Measurements from ENCODE around the gene ADA.

ADA gene

GRCh38 chr20:44643596-44644229, 7.8 kb downstream of the ADA start:
- peak in 1 of 2 experiments; percentile 54 for DNase-seq

GRCh38 chr20:44643154-44643519, 8.4 kb downstream of the ADA start:
- no peak for DNase-seq

- DNase-seq, result peak; percentile 48 to 65
Observed at GRCh38 chr20:44642203-44643153, 9.0 kb downstream of the ADA start.

- DNase-seq, result no peak
Observed at GRCh38 chr20:44641325-44641724, 10.2 kb downstream of the ADA start.

GRCh38 chr20:44640522-44640921, 11.0 kb downstream of the ADA start:
- DNase-seq, result no peak

- no peak for DNase-seq
Observed at GRCh38 chr20:44637522-44638372, 13.8 kb downstream of the ADA start.

GRCh38 chr20:44637042-44637441, 14.5 kb downstream of the ADA start:
- DNase-seq, result no peak

GRCh38 chr20:44635877-44636276, 15.6 kb downstream of the ADA start:
- DNase-seq, result no peak

- DNase-seq, result no peak
Observed at GRCh38 chr20:44633872-44634600, 17.5 kb downstream of the ADA start.

GRCh38 chr20:44633187-44633810, 18.2 kb downstream of the ADA start:
- DNase-seq, result no peak

GRCh38 chr20:44632103-44632752, 19.3 kb downstream of the ADA start:
- no peak for DNase-seq

GRCh38 chr20:44630297-44630696, 21.2 kb downstream of the ADA start:
- no peak for DNase-seq

- DNase-seq, result no peak
Observed at GRCh38 chr20:44629542-44629941, 22.0 kb downstream of the ADA start.

- DNase-seq, result no peak
Observed at GRCh38 chr20:44629017-44629385, 22.5 kb downstream of the ADA start.

GRCh38 chr20:44627364-44628010, 24.0 kb downstream of the ADA start:
- no peak for DNase-seq

- DNase-seq, result no peak
Observed at GRCh38 chr20:44626278-44626677, 25.2 kb downstream of the ADA start.

GRCh38 chr20:44625361-44625760, 26.1 kb downstream of the ADA start:
- no peak for DNase-seq

GRCh38 chr20:44624743-44625271, 26.7 kb downstream of the ADA start:
- no peak for DNase-seq

- no peak for DNase-seq
Observed at GRCh38 chr20:44624152-44624551, 27.3 kb downstream of the ADA start.

- DNase-seq, result no peak
Observed at GRCh38 chr20:44622501-44623270, 28.8 kb downstream of the ADA start.
